DND-41 (cell line): Measurements from ENCODE around the gene PRKAR2A.
"Not testable (repeated sequence)": the region's sequence is repeated elsewhere in the genome, so short reads cannot be mapped to it uniquely, and the experiment has no call there.

ENCODE experiments used
- ATAC-seq: fragments of 200-7000 bp; cut with Tn5 transposase; 3 replicates; pipeline ENCODE4 v1.9.1; 2021; ENCODE audit warnings: low read depth; ENCODE audit not compliant: insufficient read depth
- DNase-seq: peaks from one replicate; pipeline ENCODE4 v3.0.0-alpha.2; 2020
- H2AFZ ChIP-seq: 2 replicates; pipeline ENCODE4 v1.6.0; 2012; ENCODE audit warnings: low read depth, low read length
- H3K27ac ChIP-seq: 2 replicates; pipeline ENCODE4 v1.5.1; 2012; ENCODE audit warnings: low read length, inconsistent platforms
- H3K27me3 ChIP-seq: fragments of 200-600 bp; sonication (generic); 2 replicates; pipeline ENCODE4 v1.6.0; 2012; ENCODE audit warnings: low read length, mild to moderate bottlenecking, inconsistent platforms; ENCODE audit not compliant: insufficient read depth, poor library complexity
- H3K36me3 ChIP-seq: 2 replicates; pipeline ENCODE4 v1.5.1; 2012; ENCODE audit warnings: low read length, inconsistent platforms; ENCODE audit not compliant: insufficient read depth
- H3K4me1 ChIP-seq: 2 replicates; pipeline ENCODE4 v1.5.1; 2012; ENCODE audit warnings: mild to moderate bottlenecking, low read length; ENCODE audit not compliant: insufficient read depth
- H3K4me2 ChIP-seq: 2 replicates; pipeline ENCODE4 v1.6.0; 2012; ENCODE audit warnings: mild to moderate bottlenecking, moderate library complexity, low read length, inconsistent platforms; ENCODE audit not compliant: insufficient read depth
- H3K4me3 ChIP-seq, 2 experiments: fragments of 200-600 bp in 1 of 2; shearing (Covaris generic) in 1 of 2; 2 replicates each; pipeline ENCODE4 v1.5.1; 2012 to 2016; ENCODE audit warnings: inconsistent platforms in 2 of 2, low read length in 2 of 2, mild to moderate bottlenecking in 2 of 2, low read depth in 1 of 2, moderate library complexity in 1 of 2
- H3K79me2 ChIP-seq: 2 replicates; pipeline ENCODE4 v1.6.0; 2012; ENCODE audit warnings: low read length, inconsistent platforms; ENCODE audit not compliant: insufficient read depth
- H3K9ac ChIP-seq: 2 replicates; pipeline ENCODE4 v1.6.0; 2012; ENCODE audit warnings: low read depth, mild to moderate bottlenecking, inconsistent platforms, low read length, moderate library complexity
- H3K9me3 ChIP-seq: 2 replicates; pipeline ENCODE4 v1.5.1; 2012; ENCODE audit warnings: low read length, moderate library complexity, mild to moderate bottlenecking, inconsistent platforms; ENCODE audit not compliant: insufficient read depth, severe bottlenecking
- H4K20me1 ChIP-seq: 2 replicates; pipeline ENCODE4 v1.6.0; 2012; ENCODE audit warnings: low read length; ENCODE audit not compliant: insufficient read depth
- CTCF ChIP-seq: IDR thresholded peaks from 2 replicates; pipeline ENCODE4 v1.5.1; 2012; ENCODE audit warnings: borderline replicate concordance, low read length, moderate library complexity, mild to moderate bottlenecking; ENCODE audit not compliant: poor library complexity, severe bottlenecking; ENCODE audit errors: extremely low read depth
- EZH2 ChIP-seq: IDR thresholded peaks from 3 replicates; pipeline ENCODE4 v1.6.1; 2012; ENCODE audit warnings: borderline replicate concordance, low read depth, mild to moderate bottlenecking, moderate library complexity, low read length, inconsistent platforms; ENCODE audit not compliant: severe bottlenecking

Gene PRKAR2A

GRCh38 chr3:48733752-48734518 is 113.7 kb downstream of the PRKAR2A start:
- H3K27me3 ChIP-seq, H3K4me2 ChIP-seq, H3K27ac ChIP-seq, H4K20me1 ChIP-seq, ATAC-seq, H3K9me3 ChIP-seq, H3K9ac ChIP-seq, H2AFZ ChIP-seq, H3K4me3 ChIP-seq, DNase-seq, H3K4me1 ChIP-seq, H3K79me2 ChIP-seq, H3K36me3 ChIP-seq: not testable (repeated sequence)

- Histone ChIP-seq H3K9me3 (no peaks in the 10 kb centered on the region), H3K36me3 (no peaks in the 10 kb centered on the region), H2AFZ (no peak overlapping the region), H3K27me3 (no peaks in the 10 kb centered on the region), H3K4me2 (no peak overlapping the region), H4K20me1 (no peaks in the 10 kb centered on the region), H3K27ac (no peak overlapping the region), H3K4me3 (no peak overlapping the region), H3K4me1 (no peaks in the 10 kb centered on the region), H3K79me2 (no peaks in the 10 kb centered on the region), H3K9ac (no peak overlapping the region)
- TF ChIP-seq EZH2, result no peak
- TF ChIP-seq CTCF, result no peak
- no peak for ATAC-seq
- no peak for DNase-seq
These were observed 120.2 kb downstream of the PRKAR2A start for GRCh38 chr3:48727511-48727910.

- H3K9me3 ChIP-seq, H3K27ac ChIP-seq, H3K4me1 ChIP-seq, H3K4me2 ChIP-seq, ATAC-seq, DNase-seq, H3K4me3 ChIP-seq, H3K9ac ChIP-seq, H3K36me3 ChIP-seq, H3K27me3 ChIP-seq, H2AFZ ChIP-seq, H3K79me2 ChIP-seq, H4K20me1 ChIP-seq: not testable (repeated sequence)
These were observed 122.4 kb downstream of the PRKAR2A start for GRCh38 chr3:48725185-48725855.

- no peaks in the 10 kb centered on the region for H4K20me1 ChIP-seq
- H3K27me3 ChIP-seq, result no peaks in the 10 kb centered on the region
- no peak overlapping the region for H3K4me3 ChIP-seq
- no peak overlapping the region for H3K9ac ChIP-seq
- no peak for DNase-seq
- no peak for TF ChIP-seq CTCF
- TF ChIP-seq EZH2, result no peak
- H2AFZ ChIP-seq, result no peak overlapping the region
- H3K4me1 ChIP-seq, result no peaks in the 10 kb centered on the region
- H3K27ac ChIP-seq, result no peak overlapping the region
- H3K9me3 ChIP-seq, result no peaks in the 10 kb centered on the region
- ATAC-seq, result no peak
- H3K4me2 ChIP-seq, result no peak overlapping the region
- H3K36me3 ChIP-seq, result no peaks in the 10 kb centered on the region
- H3K79me2 ChIP-seq, result no peaks in the 10 kb centered on the region
These were observed 123.9 kb downstream of the PRKAR2A start for GRCh38 chr3:48723725-48724124.

GRCh38 chr3:48723293-48723692 is 124.4 kb downstream of the PRKAR2A start:
- not testable (repeated sequence) for H3K9ac ChIP-seq, H3K9me3 ChIP-seq, ATAC-seq, H3K4me2 ChIP-seq, H4K20me1 ChIP-seq, H3K4me1 ChIP-seq, H3K27ac ChIP-seq, H2AFZ ChIP-seq, H3K4me3 ChIP-seq, H3K79me2 ChIP-seq, H3K36me3 ChIP-seq, DNase-seq, H3K27me3 ChIP-seq
